ENCODE results near the gene STAC3. TPM values are rescaled to one million over a fixed set of nuclear protein-coding genes. Genes with fewer than 3 reads are reported as not detected.

The STAC3 gene
- total and polyA plus RNA-seq, 12 donors: 0.30 to 10.5 (median 2.5) TPM

GRCh38 chr12:57201631-57202030, 49.4 kb downstream of the STAC3 start:
- TF ChIP-seq POLR2A (IDR thresholded peaks at IDR 0.05) (no peak), CTCF (IDR thresholded peaks at IDR 0.05) (no peak)
- Histone ChIP-seq H3K27me3 (no peaks in the 10 kb centered on the region), H3K4me3 (no peak overlapping the region), H3K9me3 (replicated peaks in 1 of 3) (no peaks in the 10 kb centered on the region), H3K4me1 (replicated peaks in 1 of 2) (no peaks in the 10 kb centered on the region), H3K36me3 (replicated peaks in 1 of 2) (peaks cover 0 to 99% of the 10 kb centered on the region in 2 donors), H3K27ac (no peak overlapping the region)
- intact Hi-C loops (cut with DNase I): no loop called here
- no peak for DNase-seq
- 88 to 100% (median 93%) methylated on average over 1 to 16 of the region's 16 CpGs for WGBS, 4 donors

- Histone ChIP-seq H3K27ac (no peak overlapping the region), H3K9me3 (replicated peaks in 1 of 3) (no peaks in the 10 kb centered on the region), H3K4me1 (replicated peaks in 1 of 2) (no peaks in the 10 kb centered on the region), H3K4me3 (no peak overlapping the region), H3K36me3 (replicated peaks in 1 of 2) (peaks cover 0 to 99% of the 10 kb centered on the region in 2 donors), H3K27me3 (no peaks in the 10 kb centered on the region)
- no peak for DNase-seq
- intact Hi-C loops (cut with DNase I): no loop called here
- 73 to 88% (median 84%) methylated on average over 8 of the region's 8 CpGs for WGBS, 4 donors
- TF ChIP-seq POLR2A (IDR thresholded peaks at IDR 0.05) (no peak), CTCF (IDR thresholded peaks at IDR 0.05) (no peak)
Measured at GRCh38 chr12:57201219-57201618, 49.8 kb downstream of the STAC3 start.

GRCh38 chr12:57200497-57200896, 50.5 kb downstream of the STAC3 start:
- 93% methylated on average over 6 to 15 of the region's 15 CpGs; no CpG with 5 or more reads in 1 of the 4 donors for WGBS, 4 donors
- no peaks in the 10 kb centered on the region for H3K9me3 ChIP-seq (replicated peaks in 1 of 3)
- intact Hi-C loops (cut with DNase I): no loop called here
- DNase-seq: no peak
- no peaks in the 10 kb centered on the region for H3K27me3 ChIP-seq
- H3K4me3 ChIP-seq: no peak overlapping the region
- TF ChIP-seq CTCF (IDR thresholded peaks at IDR 0.05): no peak
- no peak for TF ChIP-seq POLR2A (IDR thresholded peaks at IDR 0.05)
- peaks cover 0 to 99% of the 10 kb centered on the region in 2 donors for H3K36me3 ChIP-seq (replicated peaks in 1 of 2)
- no peaks in the 10 kb centered on the region for H3K4me1 ChIP-seq (replicated peaks in 1 of 2)
- no peak overlapping the region for H3K27ac ChIP-seq

GRCh38 chr12:57199191-57199590, 51.8 kb downstream of the STAC3 start:
- no peak overlapping the region for H3K4me3 ChIP-seq
- no peak for TF ChIP-seq POLR2A (IDR thresholded peaks at IDR 0.05)
- TF ChIP-seq CTCF (IDR thresholded peaks at IDR 0.05): no peak
- DNase-seq: no peak
- WGBS, 4 donors: 83 to 97% (median 89%) methylated on average over 5 to 15 of the region's 15 CpGs
- no peaks in the 10 kb centered on the region for H3K4me1 ChIP-seq (replicated peaks in 1 of 2)
- no peaks in the 10 kb centered on the region for H3K9me3 ChIP-seq (replicated peaks in 1 of 3)
- no peaks in the 10 kb centered on the region for H3K27me3 ChIP-seq
- peaks cover 0 to 99% of the 10 kb centered on the region in 2 donors for H3K36me3 ChIP-seq (replicated peaks in 1 of 2)
- H3K27ac ChIP-seq: no peak overlapping the region
- intact Hi-C loops (cut with DNase I): no loop called here

Data from adrenal gland (tissue), 12 donors.